HEK293 (cell line): Measurements from ENCODE around the gene DDX47.

Experiments
- CTCF ChIA-PET: fragments of 350-600 bp; formaldehyde crosslinking; extraction: SDS; loops from one replicate; lab custom pipeline; 2021; ENCODE audit warnings: antibody characterized with exemption; lab: Yijun Ruan, JAX
- POLR2A ChIA-PET: fragments of 300-600 bp; formaldehyde crosslinking; extraction: SDS; loops from one replicate; lab custom pipeline; 2020; ENCODE audit warnings: antibody characterized with exemption, inconsistent platforms; lab: Yijun Ruan, JAX
- H3K27ac ChIP-seq: fragments of 200-500 bp; sonication (Bioruptor generic); 2 replicates; pipeline ENCODE4 v1.5.1; 2014; ENCODE audit warnings: low read depth, low read length, control low read depth, inconsistent platforms; ENCODE audit errors: extremely low read depth
- H3K36me3 ChIP-seq, 2 experiments: fragments of 200-500 bp in 1 of 2; sonication (Bioruptor generic) in 1 of 2; 1 replicate in 1 of 2; 2 replicates in 1 of 2; pipeline ENCODE4 v1.5.1; 2014 to 2017; ENCODE audit warnings: inconsistent platforms in 2 of 2, low read length in 2 of 2; ENCODE audit not compliant: control insufficient read depth in 2 of 2, insufficient read depth in 1 of 2
- H3K4me1 ChIP-seq: fragments of 200-500 bp; sonication (Bioruptor generic); 2 replicates; pipeline ENCODE4 v1.5.1; 2014; ENCODE audit warnings: mild to moderate bottlenecking, low read length, inconsistent platforms; ENCODE audit not compliant: control insufficient read depth, insufficient read depth
- H3K4me3 ChIP-seq: 2 replicates; pipeline ENCODE4 v1.5.1; 2011; ENCODE audit warnings: low read depth, mild to moderate bottlenecking, control low read depth, low read length, moderate library complexity
- H3K9me3 ChIP-seq: fragments of 200-500 bp; sonication (Bioruptor generic); 2 replicates; pipeline ENCODE4 v1.5.1; 2014; ENCODE audit warnings: low read depth, low read length, inconsistent platforms; ENCODE audit not compliant: control insufficient read depth, insufficient read depth
- BCL11B ChIP-seq: fragments of 450-650 bp; formaldehyde crosslinking; IDR thresholded peaks from 2 replicates; pipeline ENCODE4 v1.5.1; 2016; ENCODE audit warnings: low read depth, missing biosample characterization, missing genetic modification characterization
- GLIS1 ChIP-seq: fragments of 450-650 bp; formaldehyde crosslinking; IDR thresholded peaks from 2 replicates; pipeline ENCODE4 v1.5.1; 2016; ENCODE audit warnings: missing biosample characterization, missing genetic modification characterization
- HOXC10 ChIP-seq: sonication (generic); formaldehyde crosslinking; IDR thresholded peaks from 2 replicates; pipeline ENCODE4 v1.8.1; 2023; ENCODE audit warnings: mild to moderate bottlenecking, missing genetic modification reagents
- KLF16 ChIP-seq: fragments of 450-650 bp; formaldehyde crosslinking; IDR thresholded peaks from 2 replicates; pipeline ENCODE4 v1.5.1; 2017; ENCODE audit warnings: missing biosample characterization, missing genetic modification characterization
- KLF7 ChIP-seq: fragments of 450-650 bp; formaldehyde crosslinking; IDR thresholded peaks from 2 replicates; pipeline ENCODE4 v1.5.1; 2016; ENCODE audit warnings: missing biosample characterization, missing genetic modification characterization, borderline replicate concordance
- KLF8 ChIP-seq: fragments of 450-650 bp; formaldehyde crosslinking; IDR thresholded peaks from 2 replicates; pipeline ENCODE4 v1.5.1; 2016; ENCODE audit warnings: missing biosample characterization, missing genetic modification characterization
- MEIS1 ChIP-seq: sonication (generic); formaldehyde crosslinking; IDR thresholded peaks from 2 replicates; pipeline ENCODE4 v1.8.1; 2022; ENCODE audit warnings: missing genetic modification reagents, mild to moderate bottlenecking, borderline replicate concordance
- OSR2 ChIP-seq: fragments of 450-650 bp; formaldehyde crosslinking; IDR thresholded peaks from 2 replicates; pipeline ENCODE4 v1.5.1; 2016; ENCODE audit warnings: missing biosample characterization, missing genetic modification characterization
- ZNF175 ChIP-seq: fragments of 450-650 bp; formaldehyde crosslinking; IDR thresholded peaks from 2 replicates; pipeline ENCODE4 v1.5.1; 2016; ENCODE audit warnings: missing biosample characterization, missing genetic modification characterization
- ZNF280D ChIP-seq: fragments of 450-650 bp; formaldehyde crosslinking; IDR thresholded peaks from 2 replicates; pipeline ENCODE4 v1.5.1; 2016; ENCODE audit warnings: missing biosample characterization, missing genetic modification characterization
- ZNF302 ChIP-seq: fragments of 450-650 bp; formaldehyde crosslinking; IDR thresholded peaks from 2 replicates; pipeline ENCODE4 v1.5.1; 2016; ENCODE audit warnings: missing biosample characterization, missing genetic modification characterization, low read depth
- ZNF366 ChIP-seq: fragments of 450-650 bp; formaldehyde crosslinking; conservative IDR thresholded peaks from 2 replicates; pipeline ENCODE4 v1.5.1; 2016; ENCODE audit warnings: missing biosample characterization, missing genetic modification characterization
- ZNF449 ChIP-seq: fragments of 450-650 bp; formaldehyde crosslinking; IDR thresholded peaks from 2 replicates; pipeline ENCODE4 v1.5.1; 2017; ENCODE audit warnings: missing biosample characterization, mild to moderate bottlenecking, missing genetic modification characterization, moderate library complexity
- ZNF549 ChIP-seq: fragments of 450-650 bp; IDR thresholded peaks from 2 replicates; pipeline ENCODE4 v1.5.1; 2018; ENCODE audit warnings: missing biosample characterization, missing genetic modification characterization, mild to moderate bottlenecking, inconsistent platforms, moderate library complexity
- ZNF623 ChIP-seq: fragments of 450-650 bp; formaldehyde crosslinking; IDR thresholded peaks from 2 replicates; pipeline ENCODE4 v1.5.1; 2016; ENCODE audit warnings: missing biosample characterization, missing genetic modification characterization
- ZNF701 ChIP-seq: fragments of 450-650 bp; formaldehyde crosslinking; IDR thresholded peaks from 2 replicates; pipeline ENCODE4 v1.5.1; 2016; ENCODE audit warnings: missing biosample characterization, missing genetic modification characterization
- ZNF791 ChIP-seq: fragments of 450-650 bp; formaldehyde crosslinking; IDR thresholded peaks from 2 replicates; pipeline ENCODE4 v1.5.1; 2016; ENCODE audit warnings: missing biosample characterization, missing genetic modification characterization

DDX47 gene

DNA sequence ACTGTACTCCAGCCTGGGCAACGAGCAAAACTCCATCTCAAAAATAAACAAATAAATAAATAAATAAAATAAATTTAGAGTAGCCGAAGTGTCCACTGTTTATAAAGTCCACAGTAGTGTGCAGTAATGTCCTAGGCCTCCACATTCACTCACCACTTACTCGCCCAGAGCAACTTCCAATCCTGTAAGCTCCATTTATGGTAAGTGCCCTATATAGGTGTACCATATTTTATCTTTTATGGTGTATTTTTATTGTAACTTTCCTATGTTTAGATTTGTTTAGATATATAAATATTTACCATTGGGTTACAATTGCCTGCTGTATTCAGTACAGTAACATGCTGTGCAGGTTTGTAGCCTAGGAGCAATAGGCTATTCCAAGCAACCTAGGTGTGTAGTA, 40.3 kb downstream of the DDX47 start (continued):
- TF ChIP-seq KLF16 (tag by site-specific recombination): no peak

GRCh38 chr12:12859690-12860089, 46.5 kb downstream of the DDX47 start:
- H3K4me1 ChIP-seq: peaks cover 4% of the 10 kb centered on the region; the same call in 1 of the 2 replicates
- no peaks in the 10 kb centered on the region; a peak in 1 of 3 replicates for H3K36me3 ChIP-seq
- H3K4me3 ChIP-seq: no peak overlapping the region
- H3K27ac ChIP-seq: no peak overlapping the region
- 0 out of 2 replicates have a peak, but pooled peaks have one; percentile 39 for TF ChIP-seq OSR2 (tag by site-specific recombination)
- TF ChIP-seq ZNF280D: no peak
- TF ChIP-seq BCL11B (tag by site-specific recombination): no peak
- TF ChIP-seq ZNF366 (tag by site-specific recombination): peak; percentile 68
- TF ChIP-seq ZNF449 (tag by site-specific recombination): no peak
- TF ChIP-seq GLIS1 (tag by site-specific recombination): peak; percentile 65
- TF ChIP-seq ZNF175 (tag by site-specific recombination): no peak
- TF ChIP-seq KLF8 (tag by site-specific recombination): peak; percentile 55; the same call in 1 of the 2 replicates
- TF ChIP-seq KLF7: no peak
- no peak for TF ChIP-seq ZNF623 (tag by site-specific recombination)
- ChIA-PET CTCF (no interaction called here), POLR2A (no interaction called here)
- H3K9me3 ChIP-seq: no peaks in the 10 kb centered on the region

DNA sequence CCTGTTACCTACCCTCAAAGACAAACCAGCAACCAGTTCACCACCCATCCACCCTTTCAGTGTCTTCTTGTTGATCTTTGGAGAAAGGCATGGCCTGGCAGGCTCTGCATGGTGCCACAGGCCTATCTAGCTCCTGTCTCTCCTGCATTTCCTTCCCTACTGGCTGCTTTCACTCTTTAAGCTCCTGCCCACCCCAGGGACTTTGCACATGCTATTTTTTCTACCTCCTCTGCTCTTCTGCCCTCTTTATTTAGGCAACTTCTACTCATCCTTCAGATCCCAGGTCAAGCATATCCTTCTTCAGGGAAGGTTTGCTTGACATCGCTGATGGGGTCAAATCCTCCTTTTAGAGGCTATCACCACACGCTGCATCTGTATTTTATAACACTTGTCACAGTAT, 51.1 kb downstream of the DDX47 start:
- POLR2A ChIA-PET: no interaction called here
- Histone ChIP-seq H3K36me3 (no peaks in the 10 kb centered on the region), H3K4me3 (no peak overlapping the region), H3K27ac (no peak overlapping the region), H3K4me1 (peaks cover 4% of the 10 kb centered on the region; the same call in 1 of the 2 replicates), H3K9me3 (no peaks in the 10 kb centered on the region)
- no peak for TF ChIP-seq ZNF549 (tag by site-specific recombination)
- TF ChIP-seq ZNF791 (tag by site-specific recombination): no peak
- TF ChIP-seq ZNF623 (tag by site-specific recombination): peak; percentile 92
- no peak for TF ChIP-seq MEIS1
- no peak for TF ChIP-seq HOXC10
- TF ChIP-seq ZNF701 (tag by site-specific recombination): no peak
- TF ChIP-seq ZNF302 (tag by site-specific recombination): no peak
- CTCF ChIA-PET: no interaction called here
